HEK293T (cell line): ENCODE data around the gene SHF.

Experiments
- CTCF ChIA-PET: fragments of 350-600 bp; formaldehyde crosslinking; extraction: SDS; loops from one replicate; lab custom pipeline; 2021; ENCODE audit warnings: antibody characterized with exemption, inconsistent platforms; lab: Yijun Ruan, JAX
- POLR2A ChIA-PET: fragments of 350-600 bp; formaldehyde crosslinking; extraction: SDS; loops from one replicate; lab custom pipeline; 2020; ENCODE audit warnings: antibody characterized with exemption, inconsistent platforms; lab: Yijun Ruan, JAX
- DNase-seq: peaks from one replicate; pipeline ENCODE4 v3.0.0; 2012; ENCODE audit warnings: mixed read lengths; ENCODE audit errors: extremely low spot score
- BHLHE40 ChIP-seq: fragments of 450-650 bp; IDR thresholded peaks from 2 replicates; pipeline ENCODE4 v1.6.1; 2016; ENCODE audit warnings: mild to moderate bottlenecking, moderate library complexity, borderline replicate concordance
- FOXA1 ChIP-seq: fragments of 450-650 bp; IDR thresholded peaks from 2 replicates; pipeline ENCODE4 v1.6.1; 2016; ENCODE audit warnings: mild to moderate bottlenecking
- FOXM1 ChIP-seq: fragments of 450-650 bp; IDR thresholded peaks from 2 replicates; pipeline ENCODE4 v1.6.1; 2017; ENCODE audit warnings: mild to moderate bottlenecking, borderline replicate concordance
- L3MBTL2 ChIP-seq: fragments of 450-650 bp; conservative IDR thresholded peaks from 2 replicates; pipeline ENCODE4 v1.6.1; 2016; ENCODE audit warnings: mild to moderate bottlenecking
- PKNOX1 ChIP-seq: fragments of 450-650 bp; IDR thresholded peaks from 2 replicates; pipeline ENCODE4 v1.6.1; 2016
- SUZ12 ChIP-seq: fragments of 450-650 bp; IDR thresholded peaks from 2 replicates; pipeline ENCODE4 v1.6.1; 2016; ENCODE audit warnings: mild to moderate bottlenecking
- TARDBP ChIP-seq: fragments of 450-650 bp; IDR thresholded peaks from 2 replicates; pipeline ENCODE4 v1.6.1; 2016

The SHF gene

GRCh38 chr15:45118996-45119395, 68.8 kb downstream of the SHF start:
- TF ChIP-seq TARDBP (no peak), FOXM1 (no peak)
- ChIA-PET POLR2A (interaction anchor here (1.3 kb wide), 1 partner anchor 283 kb away, joined by 4 read pairs; a partner anchor contains a TSS), CTCF (interaction anchor here (0.8 to 1.6 kb wide), 5 partner anchors 8 to 346 kb away, joined by 4 to 12 read pairs (median 8); no protein-coding TSS in a partner anchor)
- DNase-seq: no peak

GRCh38 chr15:45118131-45118588, 69.6 kb downstream of the SHF start:
- peak; percentile 87 for DNase-seq
- ChIA-PET POLR2A (interaction anchor here (0.7 to 1.3 kb wide), 2 partner anchors 29 to 284 kb away, joined by 3 to 4 read pairs; a partner anchor contains a TSS), CTCF (interaction anchor here (0.6 to 1.6 kb wide), 18 partner anchors 9 to 476 kb away, joined by 3 to 12 read pairs (median 5); no protein-coding TSS in a partner anchor)
- TF ChIP-seq BHLHE40 (no peak), PKNOX1 (peak; percentile 70; the same call in 1 of the 2 replicates)

- POLR2A ChIA-PET: interaction anchor here (0.7 to 1.3 kb wide), 2 partner anchors 29 to 284 kb away, joined by 3 to 4 read pairs; a partner anchor contains a TSS
- no peak for DNase-seq
- TF ChIP-seq SUZ12: no peak
- no peak for TF ChIP-seq L3MBTL2
- TF ChIP-seq FOXA1: no peak
- CTCF ChIA-PET: interaction anchor here (0.6 to 1.6 kb wide), 16 partner anchors 9 to 365 kb away, joined by 3 to 12 read pairs (median 5); no protein-coding TSS in a partner anchor
Measured at GRCh38 chr15:45117308-45118130, 70.2 kb downstream of the SHF start.
